Mucosa of stomach (tissue), 1 donor: ENCODE data around the gene TCN1.

ENCODE experiments used
- H3K27me3 ChIP-seq: one replicate; pipeline ENCODE4 v1.7.0; 2013; ENCODE audit warnings: mild to moderate bottlenecking, low read length; ENCODE audit not compliant: control insufficient read depth, insufficient read depth
- H3K36me3 ChIP-seq: one replicate; pipeline ENCODE4 v1.7.0; 2013; ENCODE audit warnings: low read length; ENCODE audit not compliant: control insufficient read depth, insufficient read depth
- H3K4me1 ChIP-seq: one replicate; pipeline ENCODE4 v1.7.0; 2013; ENCODE audit warnings: mild to moderate bottlenecking, low read length; ENCODE audit not compliant: control insufficient read depth, insufficient read depth
- H3K4me3 ChIP-seq: one replicate; pipeline ENCODE4 v1.7.0; 2013; ENCODE audit warnings: low read length
- H3K9ac ChIP-seq: one replicate; pipeline ENCODE4 v1.7.0; 2013; ENCODE audit warnings: mild to moderate bottlenecking, low read length, moderate library complexity
- H3K9me3 ChIP-seq: one replicate; pipeline ENCODE4 v1.7.0; 2013; ENCODE audit warnings: mild to moderate bottlenecking, low read length, moderate library complexity; ENCODE audit not compliant: control insufficient read depth
- donor health status: Pancreatic carcinoma.

The TCN1 gene

DNA sequence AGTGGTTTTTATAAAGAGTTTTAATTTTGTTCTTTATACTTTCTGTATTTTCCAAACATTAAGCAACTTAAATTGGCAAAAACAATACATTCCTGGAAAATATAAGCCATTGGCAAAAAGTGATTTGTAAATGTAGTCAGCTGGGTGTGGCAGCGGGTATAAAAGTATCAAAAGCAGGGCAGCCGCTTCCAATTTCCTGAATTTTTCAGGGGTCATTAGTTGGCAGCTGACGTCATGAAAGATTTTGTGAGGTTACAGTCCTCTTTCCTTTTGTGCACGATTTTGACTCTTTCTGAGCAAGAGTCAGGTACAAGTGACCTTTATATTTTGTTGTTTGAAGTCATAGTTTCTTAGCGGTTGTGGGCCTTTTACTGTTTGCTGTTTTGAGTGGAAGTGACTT lies 12.3 kb upstream of the TCN1 start, which contains the start of gene OOSP3:
OOSP3 (plus strand) TSS at position 208 of the 400 bp plus-strand sequence; CDS start at position 235, 27 bp downstream.
- Histone ChIP-seq H3K27me3 (no peaks in the 10 kb centered on the region), H3K9me3 (no peaks in the 10 kb centered on the region), H3K4me3 (no peak within 1 kb of the TSS), H3K4me1 (no peaks in the 10 kb centered on the region), H3K9ac (no peak within 1 kb of the TSS), H3K36me3 (no peaks in the 10 kb centered on the region)

DNA sequence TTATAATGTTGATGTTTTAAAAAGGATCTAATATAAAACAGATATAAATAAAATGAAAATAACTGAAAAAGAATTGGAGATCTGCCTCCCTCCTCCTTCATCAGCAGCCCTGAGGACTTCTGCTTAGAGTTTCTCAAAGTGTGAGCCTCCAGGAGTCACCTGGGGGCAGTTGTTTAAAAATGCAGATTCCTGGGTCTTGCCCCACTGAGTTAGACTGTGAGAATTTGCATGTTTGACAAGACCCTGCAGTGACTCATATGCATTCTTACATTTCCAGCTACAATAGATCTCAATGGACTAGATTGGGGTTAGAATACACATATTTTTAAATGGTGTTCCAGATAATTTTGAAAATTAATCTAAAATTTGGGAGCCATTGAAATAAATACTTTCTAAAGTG lies 11.5 kb upstream of the TCN1 start:
- no peaks in the 10 kb centered on the region for H3K9me3 ChIP-seq
- no peak overlapping the region for H3K4me3 ChIP-seq
- no peaks in the 10 kb centered on the region for H3K4me1 ChIP-seq
- no peak overlapping the region for H3K9ac ChIP-seq
- H3K36me3 ChIP-seq: no peaks in the 10 kb centered on the region
- H3K27me3 ChIP-seq: no peaks in the 10 kb centered on the region

- H3K9ac ChIP-seq: no peak overlapping the region
- H3K4me1 ChIP-seq: no peaks in the 10 kb centered on the region
- no peak overlapping the region for H3K4me3 ChIP-seq
- H3K27me3 ChIP-seq: no peaks in the 10 kb centered on the region
- no peaks in the 10 kb centered on the region for H3K36me3 ChIP-seq
- no peaks in the 10 kb centered on the region for H3K9me3 ChIP-seq
Measured at GRCh38 chr11:59877325-59877724, 11.0 kb upstream of the TCN1 start.

DNA sequence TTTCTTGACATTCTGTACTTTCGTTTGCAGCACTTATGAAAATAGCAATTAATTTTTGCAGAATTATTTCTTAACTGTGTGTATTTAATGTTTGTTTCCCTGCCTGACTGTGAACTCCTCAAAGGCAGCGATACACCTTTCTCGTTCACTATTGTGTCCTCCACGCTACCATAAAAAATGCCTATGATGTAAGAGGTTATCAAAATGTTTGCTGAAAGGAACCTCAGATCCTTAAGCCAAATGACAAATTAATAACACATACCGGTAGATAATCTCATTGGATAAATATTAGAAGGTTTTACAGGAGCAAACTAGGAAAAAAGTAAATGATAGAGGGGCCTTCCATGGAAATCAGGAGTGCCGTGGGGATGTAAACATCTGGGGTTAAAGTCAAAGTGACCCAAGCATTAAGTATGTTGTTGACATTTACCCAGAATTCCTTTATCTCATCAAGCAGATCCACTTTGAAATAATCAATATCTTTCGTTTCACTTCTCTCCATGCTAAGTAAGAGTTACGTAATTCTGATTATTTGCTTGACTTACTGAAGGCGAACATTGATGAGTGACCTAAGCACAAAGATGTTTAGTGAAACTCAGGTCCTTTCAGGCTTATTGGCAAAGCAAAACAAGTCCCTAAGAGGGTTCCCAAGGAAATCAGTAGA lies 9.7 kb upstream of the TCN1 start:
- Histone ChIP-seq H3K27me3 (no peaks in the 10 kb centered on the region), H3K9ac (no peak overlapping the region), H3K4me1 (no peaks in the 10 kb centered on the region), H3K4me3 (no peak overlapping the region), H3K36me3 (no peaks in the 10 kb centered on the region), H3K9me3 (no peaks in the 10 kb centered on the region)

DNA sequence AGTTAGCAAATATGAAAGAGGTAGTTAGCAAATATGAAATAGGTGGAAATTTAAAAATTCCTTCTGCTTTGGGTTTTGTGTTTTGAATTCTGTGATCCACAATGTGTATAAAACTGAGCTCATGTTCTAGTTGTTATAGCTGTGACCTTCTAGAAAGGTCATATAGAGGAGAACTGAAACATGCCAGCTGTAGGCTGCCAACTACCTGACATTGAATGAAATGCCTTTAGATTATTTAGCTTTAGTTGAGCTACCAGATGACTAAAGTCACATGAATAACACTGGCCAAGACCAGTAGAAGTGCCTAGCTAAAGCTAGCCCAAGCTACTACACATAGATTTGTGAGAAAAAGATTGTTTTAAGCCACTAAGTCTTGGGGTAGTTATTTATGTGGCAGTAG lies 5.8 kb upstream of the TCN1 start:
- Histone ChIP-seq H3K9me3 (no peaks in the 10 kb centered on the region), H3K36me3 (no peaks in the 10 kb centered on the region), H3K9ac (no peak overlapping the region), H3K27me3 (no peaks in the 10 kb centered on the region), H3K4me1 (no peaks in the 10 kb centered on the region), H3K4me3 (no peak overlapping the region)

- Histone ChIP-seq H3K36me3 (no peaks in the 10 kb centered on the region), H3K9ac (no peak overlapping the region), H3K4me3 (no peak overlapping the region), H3K27me3 (no peaks in the 10 kb centered on the region), H3K9me3 (no peaks in the 10 kb centered on the region), H3K4me1 (no peaks in the 10 kb centered on the region)
Measured at GRCh38 chr11:59867946-59868345, 1.7 kb upstream of the TCN1 start.

GRCh38 chr11:59866836-59867235 lies 549 bp upstream of the TCN1 start:
- Histone ChIP-seq H3K4me1 (no peaks in the 10 kb centered on the region), H3K4me3 (no peak overlapping the region), H3K36me3 (no peaks in the 10 kb centered on the region), H3K9me3 (no peaks in the 10 kb centered on the region), H3K9ac (no peak overlapping the region), H3K27me3 (no peaks in the 10 kb centered on the region)

DNA sequence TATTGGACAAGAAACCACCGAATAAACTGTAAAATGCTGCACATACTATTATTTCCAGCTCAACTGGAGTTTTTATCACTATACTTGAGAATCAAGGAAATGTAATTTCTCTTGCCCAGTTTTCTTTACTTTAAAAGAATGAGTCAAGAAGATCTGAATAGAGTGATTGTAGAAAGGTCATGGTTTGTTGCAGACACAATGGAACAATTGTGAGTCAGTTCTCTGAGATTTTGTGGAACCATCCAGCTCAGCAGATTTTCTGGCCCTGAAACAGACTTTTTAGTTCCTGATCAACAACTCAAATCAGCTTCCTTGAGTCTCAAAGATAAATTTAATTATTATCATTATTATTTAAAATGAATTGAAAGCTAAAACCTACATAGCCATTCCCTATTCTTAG lies 1.3 kb downstream of the TCN1 start:
- Histone ChIP-seq H3K9ac (no peak overlapping the region), H3K9me3 (no peaks in the 10 kb centered on the region), H3K27me3 (no peaks in the 10 kb centered on the region), H3K4me3 (no peak overlapping the region), H3K36me3 (no peaks in the 10 kb centered on the region), H3K4me1 (no peaks in the 10 kb centered on the region)

DNA sequence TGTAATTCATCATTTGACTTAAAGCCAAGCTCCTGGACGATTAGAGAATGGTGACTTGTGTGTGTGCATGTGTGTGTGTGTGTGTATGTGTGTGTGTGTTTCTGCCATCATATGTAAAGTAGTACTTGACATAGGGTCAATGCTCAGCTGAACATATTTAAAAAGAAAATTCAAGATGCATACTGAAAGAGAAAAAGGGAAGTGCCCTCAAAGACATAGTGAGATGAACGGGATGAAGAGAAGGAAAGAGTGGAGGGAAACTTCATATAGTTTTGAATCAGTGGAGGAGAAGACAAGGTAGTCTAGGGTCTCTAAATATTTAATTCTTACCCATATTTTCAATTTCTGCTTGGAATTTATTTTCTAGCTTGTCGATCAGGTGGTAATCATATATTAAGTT lies 4.0 kb downstream of the TCN1 start:
- no peaks in the 10 kb centered on the region for H3K27me3 ChIP-seq
- peaks cover 10% of the 10 kb centered on the region for H3K4me1 ChIP-seq
- no peaks in the 10 kb centered on the region for H3K36me3 ChIP-seq
- no peak overlapping the region for H3K9ac ChIP-seq
- no peaks in the 10 kb centered on the region for H3K9me3 ChIP-seq
- H3K4me3 ChIP-seq: no peak overlapping the region

- Histone ChIP-seq H3K4me1 (peaks cover 10% of the 10 kb centered on the region), H3K9me3 (no peaks in the 10 kb centered on the region), H3K9ac (no peak overlapping the region), H3K36me3 (no peaks in the 10 kb centered on the region), H3K4me3 (no peak overlapping the region), H3K27me3 (no peaks in the 10 kb centered on the region)
Measured at GRCh38 chr11:59859673-59860072, 6.6 kb downstream of the TCN1 start.

GRCh38 chr11:59857439-59858434 lies 8.6 kb downstream of the TCN1 start:
- Histone ChIP-seq H3K36me3 (no peaks in the 10 kb centered on the region), H3K9ac (no peak overlapping the region), H3K27me3 (no peaks in the 10 kb centered on the region), H3K4me3 (no peak overlapping the region), H3K4me1 (peaks cover 10% of the 10 kb centered on the region), H3K9me3 (no peaks in the 10 kb centered on the region)

DNA sequence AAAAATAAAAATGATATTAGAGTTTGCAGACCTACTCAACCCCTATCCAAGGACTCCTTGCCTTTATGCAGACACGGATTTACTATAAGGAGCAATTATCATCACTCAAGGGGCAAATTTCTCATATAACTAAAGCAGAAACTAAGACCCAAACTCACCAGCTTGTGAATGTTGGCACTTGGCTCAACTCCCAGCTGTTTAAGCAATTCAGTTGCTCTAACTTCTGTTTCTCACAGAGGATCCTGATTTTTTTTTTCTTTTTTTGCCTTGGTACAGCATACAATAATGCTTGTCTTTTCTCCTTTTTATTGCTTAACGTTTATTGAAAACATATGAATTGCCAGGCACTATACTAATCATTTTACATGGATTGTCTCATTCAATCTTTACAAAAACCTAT lies 11.4 kb downstream of the TCN1 start:
- no peaks in the 10 kb centered on the region for H3K9me3 ChIP-seq
- H3K27me3 ChIP-seq: no peaks in the 10 kb centered on the region
- H3K4me3 ChIP-seq: no peak overlapping the region
- no peaks in the 10 kb centered on the region for H3K36me3 ChIP-seq
- no peak overlapping the region for H3K9ac ChIP-seq
- peaks cover 10% of the 10 kb centered on the region for H3K4me1 ChIP-seq
